ENCODE results near the gene MED13L. TPM values are rescaled to one million over a fixed set of nuclear protein-coding genes. Genes with fewer than 3 reads are reported as not detected.

MED13L gene
- polyA plus RNA-seq, 1 donor (not counting 4 experiments of a cell fraction or from before 2014, with no cell fraction given) = 31.7 TPM

DNA sequence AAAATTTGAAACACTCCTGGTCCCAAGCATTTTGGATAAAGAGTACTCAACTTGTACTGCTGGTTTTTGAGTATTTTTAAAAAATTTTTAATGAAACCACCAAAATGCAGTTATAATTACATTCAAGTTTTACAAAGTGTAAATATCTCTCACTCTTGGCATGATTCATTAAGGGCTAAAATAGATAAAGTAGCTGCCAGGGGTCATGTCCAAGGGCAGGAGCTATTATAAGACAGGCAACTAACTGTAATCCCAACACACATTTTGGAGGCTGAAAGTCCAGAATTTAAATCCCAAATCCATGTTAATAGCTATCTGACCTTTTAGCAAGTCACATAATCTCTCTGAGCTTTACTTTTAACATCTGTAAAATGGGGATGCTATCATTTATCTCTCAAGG is 207.6 kb downstream of the MED13L start:
- Histone ChIP-seq H3K9me1 (ENCODE audit: control insufficient read depth, extremely low read depth, insufficient read depth, low read length) (peaks cover 2% of the 10 kb centered on the region), H3K9me3 (ENCODE audit: control insufficient read depth, low read depth, low read length) (no peaks in the 10 kb centered on the region), H3K9ac (ENCODE audit: control insufficient read depth, extremely low read depth, insufficient read depth, low read length) (no peak overlapping the region), H3K27ac (ENCODE audit: control insufficient read depth, insufficient read depth, low read length) (no peak overlapping the region), H3K4me1 (ENCODE audit: control insufficient read depth, extremely low read depth, insufficient read depth, low read length) (no peaks in the 10 kb centered on the region), H3K27me3 (ENCODE audit: control insufficient read depth, extremely low read depth, insufficient read depth, low read length) (no peaks in the 10 kb centered on the region), H3K4me2 (ENCODE audit: control insufficient read depth, extremely low read depth, insufficient read depth, low read depth, low read length) (no peak overlapping the region), H3K4me3 (ENCODE audit: control insufficient read depth in 2 of 3, extremely low read depth in 1 of 3, insufficient read depth in 2 of 3, low read depth in 1 of 3, low read length in 3 of 3) (no peak overlapping the region), H4K20me1 (ENCODE audit: control insufficient read depth, extremely low read depth, insufficient read depth, low read length) (peaks cover 7% of the 10 kb centered on the region), H3K36me3 (ENCODE audit: control insufficient read depth in 2 of 2, extremely low read depth in 1 of 2, insufficient read depth in 2 of 2, low read length in 2 of 2) (no peaks in the 10 kb centered on the region), H2AFZ (ENCODE audit: control insufficient read depth, low read length) (no peak overlapping the region), H3K79me2 (ENCODE audit: control insufficient read depth, insufficient read depth, low read length) (peaks cover 59% of the 10 kb centered on the region)
- DNase-seq (ENCODE audit: low read depth, low spot score) (no peak), FAIRE-seq (no peak)
- dilution Hi-C loops (cut with MboI; ENCODE audit: extremely low pct_ligation_motif_present, low sequenced_read_pairs) = no loop called here
- TF ChIP-seq, protein P1, sequence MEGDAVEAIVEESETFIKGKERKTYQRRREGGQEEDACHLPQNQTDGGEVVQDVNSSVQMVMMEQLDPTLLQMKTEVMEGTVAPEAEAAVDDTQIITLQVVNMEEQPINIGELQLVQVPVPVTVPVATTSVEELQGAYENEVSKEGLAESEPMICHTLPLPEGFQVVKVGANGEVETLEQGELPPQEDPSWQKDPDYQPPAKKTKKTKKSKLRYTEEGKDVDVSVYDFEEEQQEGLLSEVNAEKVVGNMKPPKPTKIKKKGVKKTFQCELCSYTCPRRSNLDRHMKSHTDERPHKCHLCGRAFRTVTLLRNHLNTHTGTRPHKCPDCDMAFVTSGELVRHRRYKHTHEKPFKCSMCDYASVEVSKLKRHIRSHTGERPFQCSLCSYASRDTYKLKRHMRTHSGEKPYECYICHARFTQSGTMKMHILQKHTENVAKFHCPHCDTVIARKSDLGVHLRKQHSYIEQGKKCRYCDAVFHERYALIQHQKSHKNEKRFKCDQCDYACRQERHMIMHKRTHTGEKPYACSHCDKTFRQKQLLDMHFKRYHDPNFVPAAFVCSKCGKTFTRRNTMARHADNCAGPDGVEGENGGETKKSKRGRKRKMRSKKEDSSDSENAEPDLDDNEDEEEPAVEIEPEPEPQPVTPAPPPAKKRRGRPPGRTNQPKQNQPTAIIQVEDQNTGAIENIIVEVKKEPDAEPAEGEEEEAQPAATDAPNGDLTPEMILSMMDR (optimal IDR thresholded peaks at IDR 0.05 in 1 of 3, IDR thresholded peaks at IDR 0.05 in 1 of 3, conservative IDR thresholded peaks at IDR 0.05 in 1 of 3; ENCODE audit: extremely low read depth in 1 of 3, insufficient read depth in 2 of 3, low read length in 3 of 3) = no peak
- TF ChIP-seq EZH2 (IDR thresholded peaks at IDR 0.05; ENCODE audit: low read length) = no peak

DNA sequence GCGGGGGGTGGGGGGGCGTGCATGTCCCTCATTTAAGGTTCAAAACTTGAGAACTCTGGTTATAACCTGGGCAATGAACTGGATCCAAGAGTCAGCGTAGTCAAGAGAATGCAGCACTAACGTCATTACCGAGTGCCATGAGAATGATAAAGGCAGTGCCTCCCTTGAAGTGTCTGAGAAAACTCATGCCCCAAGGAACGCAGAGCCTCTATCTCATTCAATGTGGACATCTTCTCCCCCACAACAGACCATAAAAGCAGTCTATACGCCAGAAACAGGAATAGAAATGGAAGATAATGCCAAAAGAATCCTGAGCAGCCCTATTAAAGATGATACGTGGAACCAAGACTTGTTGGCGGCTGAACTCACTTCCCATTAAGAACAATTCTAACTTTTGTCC is 208.6 kb downstream of the MED13L start:
- dilution Hi-C loops (cut with MboI; ENCODE audit: extremely low pct_ligation_motif_present, low sequenced_read_pairs) = no loop called here
- no peak overlapping the region for H3K9ac ChIP-seq (ENCODE audit: control insufficient read depth, extremely low read depth, insufficient read depth, low read length)
- DNase-seq (ENCODE audit: low read depth, low spot score) (no peak), FAIRE-seq (no peak)
- no peak overlapping the region for H3K4me3 ChIP-seq (ENCODE audit: control insufficient read depth in 2 of 3, extremely low read depth in 1 of 3, insufficient read depth in 2 of 3, low read depth in 1 of 3, low read length in 3 of 3)
- no peak for TF ChIP-seq EZH2 (IDR thresholded peaks at IDR 0.05; ENCODE audit: low read length)
- TF ChIP-seq, protein P1 (optimal IDR thresholded peaks at IDR 0.05 in 1 of 3, IDR thresholded peaks at IDR 0.05 in 1 of 3, conservative IDR thresholded peaks at IDR 0.05 in 1 of 3; ENCODE audit: extremely low read depth in 1 of 3, insufficient read depth in 2 of 3, low read length in 3 of 3) = no peak
- H3K27ac ChIP-seq (ENCODE audit: control insufficient read depth, insufficient read depth, low read length) = no peak overlapping the region
- no peak overlapping the region for H2AFZ ChIP-seq (ENCODE audit: control insufficient read depth, low read length)
- H3K4me2 ChIP-seq (ENCODE audit: control insufficient read depth, extremely low read depth, insufficient read depth, low read depth, low read length) = no peak overlapping the region
- no peaks in the 10 kb centered on the region for H3K27me3 ChIP-seq (ENCODE audit: control insufficient read depth, extremely low read depth, insufficient read depth, low read length)
- H4K20me1 ChIP-seq (ENCODE audit: control insufficient read depth, extremely low read depth, insufficient read depth, low read length) = peaks cover 7% of the 10 kb centered on the region
- H3K79me2 ChIP-seq (ENCODE audit: control insufficient read depth, insufficient read depth, low read length) = peaks cover 63% of the 10 kb centered on the region
- H3K36me3 ChIP-seq (ENCODE audit: control insufficient read depth in 2 of 2, extremely low read depth in 1 of 2, insufficient read depth in 2 of 2, low read length in 2 of 2) = no peaks in the 10 kb centered on the region
- H3K4me1 ChIP-seq (ENCODE audit: control insufficient read depth, extremely low read depth, insufficient read depth, low read length) = no peaks in the 10 kb centered on the region
- no peaks in the 10 kb centered on the region for H3K9me3 ChIP-seq (ENCODE audit: control insufficient read depth, low read depth, low read length)
- H3K9me1 ChIP-seq (ENCODE audit: control insufficient read depth, extremely low read depth, insufficient read depth, low read length) = peaks cover 2% of the 10 kb centered on the region

All from keratinocyte (primary cell).